ENCODE measurements around the gene CTNNBL1.

- TF ChIP-seq POLR2A (IDR thresholded peaks at IDR 0.05; ENCODE audit: low read depth, low read length) (no peak), CTCF (IDR thresholded peaks at IDR 0.05; ENCODE audit: extremely low read depth in 1 of 2, insufficient read depth in 1 of 2, low read depth in 1 of 2, low read length in 2 of 2) (no peak)
Observed at GRCh38 chr20:37758332-37758731, 64.5 kb downstream of the CTNNBL1 start.
